Sigmoid colon (tissue), 4 donors: ENCODE measurements around the gene ZCCHC7.

Source experiments
- CTCF ChIP-seq, 4 experiments: fragments of 450-650 bp in 3 of 4; fragments of 200-600 bp in 1 of 4; IDR thresholded peaks; one replicate each; pipeline ENCODE4 v1.5.1; 2016 to 2019; ENCODE audit warnings: antibody characterized with exemption in 4 of 4, mild to moderate bottlenecking in 3 of 4, moderate library complexity in 2 of 4
- EP300 ChIP-seq, 4 donors: sonication (generic); formaldehyde crosslinking; IDR thresholded peaks; one replicate each; pipeline ENCODE4 v1.6.1; 2017; ENCODE audit warnings: antibody characterized with exemption in 4 of 4
- POLR2A ChIP-seq, 2 donors: fragments of 450-650 bp; IDR thresholded peaks; one replicate each; pipeline ENCODE4 v1.6.1; 2016; ENCODE audit warnings: antibody characterized with exemption in 2 of 2, mild to moderate bottlenecking in 2 of 2, moderate library complexity in 2 of 2
- POLR2AphosphoS5 ChIP-seq, 4 donors: sonication (generic); formaldehyde crosslinking; IDR thresholded peaks; one replicate each; pipeline ENCODE4 v1.6.1; 2017; ENCODE audit warnings: antibody characterized with exemption in 4 of 4

- TF ChIP-seq EP300 (IDR thresholded peaks at IDR 0.05) (no peak), CTCF (IDR thresholded peaks at IDR 0.05) (no peak), POLR2A (IDR thresholded peaks at IDR 0.05) (peak; percentile 43 to 57), POLR2AphosphoS5 (IDR thresholded peaks at IDR 0.05) (peak; percentile 71 to 90 (median 88))
Observed at GRCh38 chr9:37079370-37080164, 40.8 kb upstream of the ZCCHC7 start.
